ENCODE data around the gene GABRR3. TPM values are rescaled to one million over a fixed set of nuclear protein-coding genes. Genes with fewer than 3 reads are reported as not detected.

The GABRR3 gene
- total and polyA plus RNA-seq, 5 donors: not detected

GRCh38 chr3:98004721-98005120, 30.4 kb downstream of the GABRR3 start:
- H3K27ac ChIP-seq (ENCODE audit: low read length): no peak overlapping the region
- WGBS: 79% methylated on average over 3 of the region's 3 CpGs
- no peaks in the 10 kb centered on the region for H3K9me3 ChIP-seq (ENCODE audit: control insufficient read depth, low read length)
- no peaks in the 10 kb centered on the region for H3K4me1 ChIP-seq (ENCODE audit: control insufficient read depth, insufficient read depth, low read length)
- no peaks in the 10 kb centered on the region for H3K27me3 ChIP-seq (ENCODE audit: control insufficient read depth, insufficient read depth)
- DNase-seq: no peak
- intact Hi-C loops (cut with DNase I): no loop called here
- H3K4me3 ChIP-seq (ENCODE audit: low read length): no peak overlapping the region
- ATAC-seq: no peak

DNA sequence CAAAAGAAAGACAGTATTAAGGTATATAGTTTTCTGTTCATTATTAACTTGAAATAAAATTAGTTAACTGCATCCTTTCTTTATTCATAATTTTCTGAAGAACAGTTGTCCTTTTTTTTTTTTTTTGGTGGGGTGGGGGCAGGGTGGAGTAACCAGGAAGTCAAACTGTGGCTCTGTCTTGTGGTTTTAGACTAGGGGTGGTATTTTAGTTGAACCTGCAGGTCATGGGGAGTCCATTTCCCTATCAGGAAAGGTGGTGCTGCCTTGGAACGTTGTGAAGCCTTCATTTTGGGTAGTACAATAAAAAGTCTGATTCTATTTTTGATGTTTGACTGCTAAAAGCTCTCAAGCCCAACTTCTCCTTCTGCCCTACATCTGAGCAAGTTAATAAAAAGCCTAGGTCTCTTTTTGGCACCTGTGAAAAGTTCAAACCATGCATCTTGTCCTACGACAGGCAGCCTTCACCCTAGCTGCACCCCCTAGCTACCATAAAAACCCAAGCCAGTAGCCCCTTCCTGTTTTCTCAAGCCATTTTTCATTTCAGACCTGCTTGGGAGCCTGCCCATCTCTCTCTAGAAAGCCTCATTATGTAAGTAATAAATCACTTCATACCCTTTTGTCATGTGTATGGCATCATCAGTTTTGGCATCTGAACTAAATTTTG, 31.7 kb downstream of the GABRR3 start:
- Histone ChIP-seq H3K27ac (ENCODE audit: low read length) (no peak overlapping the region), H3K9me3 (ENCODE audit: control insufficient read depth, low read length) (no peaks in the 10 kb centered on the region), H3K4me3 (ENCODE audit: low read length) (no peak overlapping the region), H3K4me1 (ENCODE audit: control insufficient read depth, insufficient read depth, low read length) (no peaks in the 10 kb centered on the region), H3K27me3 (ENCODE audit: control insufficient read depth, insufficient read depth) (no peaks in the 10 kb centered on the region)
- DNase-seq: no peak
- WGBS: 66% methylated on average over 2 of the region's 2 CpGs
- no peak for ATAC-seq
- intact Hi-C loops (cut with DNase I): no loop called here

GRCh38 chr3:98002717-98003116, 32.4 kb downstream of the GABRR3 start:
- H3K27ac ChIP-seq (ENCODE audit: low read length): no peak overlapping the region
- no peak overlapping the region for H3K4me3 ChIP-seq (ENCODE audit: low read length)
- WGBS: 92% methylated on average over 1 of the region's 1 CpG
- DNase-seq (no peak), ATAC-seq (no peak)
- intact Hi-C loops (cut with DNase I): no loop called here
- H3K27me3 ChIP-seq (ENCODE audit: control insufficient read depth, insufficient read depth): no peaks in the 10 kb centered on the region
- H3K4me1 ChIP-seq (ENCODE audit: control insufficient read depth, insufficient read depth, low read length): no peaks in the 10 kb centered on the region
- H3K9me3 ChIP-seq (ENCODE audit: control insufficient read depth, low read length): no peaks in the 10 kb centered on the region

DNA sequence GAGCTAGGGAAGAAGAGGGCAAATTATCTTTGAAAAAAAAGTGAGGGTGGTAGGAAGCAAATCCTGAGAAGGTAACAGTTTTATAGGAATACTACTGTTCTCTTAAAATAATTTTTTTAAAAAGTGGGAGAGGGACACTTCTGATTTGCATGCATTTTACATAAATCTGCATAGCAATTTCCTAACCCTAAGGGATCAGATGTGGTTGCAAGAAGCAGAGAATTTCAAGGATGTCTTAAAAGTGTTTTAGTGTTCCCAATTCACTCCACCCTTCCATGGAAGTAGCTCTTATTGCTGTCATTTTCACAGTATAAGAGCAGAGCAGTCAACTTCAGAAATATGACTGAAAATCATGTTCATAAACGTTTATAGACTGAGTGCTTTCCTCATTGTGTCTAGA, 35.1 kb downstream of the GABRR3 start:
- DNase-seq: no peak
- H3K4me3 ChIP-seq (ENCODE audit: low read length): no peak overlapping the region
- WGBS: 35% methylated on average over 1 of the region's 1 CpG
- no peak overlapping the region for H3K27ac ChIP-seq (ENCODE audit: low read length)
- no peak for ATAC-seq
- H3K9me3 ChIP-seq (ENCODE audit: control insufficient read depth, low read length): no peaks in the 10 kb centered on the region
- intact Hi-C loops (cut with DNase I): no loop called here
- no peaks in the 10 kb centered on the region for H3K27me3 ChIP-seq (ENCODE audit: control insufficient read depth, insufficient read depth)
- H3K4me1 ChIP-seq (ENCODE audit: control insufficient read depth, insufficient read depth, low read length): no peaks in the 10 kb centered on the region

GRCh38 chr3:97999103-97999502, 36.0 kb downstream of the GABRR3 start:
- Histone ChIP-seq H3K9me3 (ENCODE audit: control insufficient read depth, low read length) (no peaks in the 10 kb centered on the region), H3K27ac (ENCODE audit: low read length) (no peak overlapping the region), H3K4me1 (ENCODE audit: control insufficient read depth, insufficient read depth, low read length) (no peaks in the 10 kb centered on the region), H3K27me3 (ENCODE audit: control insufficient read depth, insufficient read depth) (no peaks in the 10 kb centered on the region), H3K4me3 (ENCODE audit: low read length) (no peak overlapping the region)
- WGBS: 85% methylated on average over 5 of the region's 5 CpGs
- DNase-seq: no peak
- intact Hi-C loops (cut with DNase I): no loop called here
- ATAC-seq: no peak

GRCh38 chr3:97996988-97997387, 38.1 kb downstream of the GABRR3 start:
- ATAC-seq: no peak
- intact Hi-C loops (cut with DNase I): no loop called here
- H3K27ac ChIP-seq (ENCODE audit: low read length): no peak overlapping the region
- no peak overlapping the region for H3K4me3 ChIP-seq (ENCODE audit: low read length)
- no peaks in the 10 kb centered on the region for H3K9me3 ChIP-seq (ENCODE audit: control insufficient read depth, low read length)
- no peak for DNase-seq
- 85% methylated on average over 4 of the region's 4 CpGs for WGBS
- H3K4me1 ChIP-seq (ENCODE audit: control insufficient read depth, insufficient read depth, low read length): no peaks in the 10 kb centered on the region
- H3K27me3 ChIP-seq (ENCODE audit: control insufficient read depth, insufficient read depth): no peaks in the 10 kb centered on the region

GRCh38 chr3:97994328-97994945, 40.7 kb downstream of the GABRR3 start:
- no peaks in the 10 kb centered on the region for H3K27me3 ChIP-seq (ENCODE audit: control insufficient read depth, insufficient read depth)
- no peak for ATAC-seq
- H3K4me1 ChIP-seq (ENCODE audit: control insufficient read depth, insufficient read depth, low read length): no peaks in the 10 kb centered on the region
- intact Hi-C loops (cut with DNase I): no loop called here
- no peak for DNase-seq
- H3K9me3 ChIP-seq (ENCODE audit: control insufficient read depth, low read length): no peaks in the 10 kb centered on the region
- 89% methylated on average over 2 of the region's 2 CpGs for WGBS
- H3K27ac ChIP-seq (ENCODE audit: low read length): no peak overlapping the region
- no peak overlapping the region for H3K4me3 ChIP-seq (ENCODE audit: low read length)

DNA sequence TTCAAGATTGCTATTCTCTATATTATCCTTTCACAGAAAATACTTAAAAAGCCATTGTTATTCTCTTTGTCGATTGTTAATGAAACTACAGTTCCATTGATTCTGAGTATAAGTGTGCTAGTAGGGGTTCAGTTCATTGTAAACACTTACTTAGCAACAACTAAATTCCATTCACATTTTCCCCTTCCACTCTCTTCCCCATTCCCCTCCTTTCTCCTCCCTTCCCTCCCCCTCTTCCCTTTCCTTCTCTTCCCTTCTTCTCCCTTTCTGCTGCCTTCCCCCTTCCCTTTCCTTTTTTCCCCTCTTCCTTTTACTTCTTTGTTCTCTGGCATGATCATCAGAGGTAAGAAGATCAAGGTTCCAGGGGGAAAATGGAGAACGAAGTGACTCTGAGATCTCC, 41.6 kb downstream of the GABRR3 start:
- Histone ChIP-seq H3K27me3 (ENCODE audit: control insufficient read depth, insufficient read depth) (no peaks in the 10 kb centered on the region), H3K9me3 (ENCODE audit: control insufficient read depth, low read length) (no peaks in the 10 kb centered on the region), H3K4me1 (ENCODE audit: control insufficient read depth, insufficient read depth, low read length) (no peaks in the 10 kb centered on the region), H3K27ac (ENCODE audit: low read length) (no peak overlapping the region), H3K4me3 (ENCODE audit: low read length) (no peak overlapping the region)
- WGBS: 77% methylated on average over 2 of the region's 2 CpGs
- intact Hi-C loops (cut with DNase I): no loop called here
- DNase-seq: no peak
- ATAC-seq: no peak

GRCh38 chr3:97992547-97993173, 42.5 kb downstream of the GABRR3 start:
- 87% methylated on average over 2 of the region's 2 CpGs for WGBS
- no peaks in the 10 kb centered on the region for H3K9me3 ChIP-seq (ENCODE audit: control insufficient read depth, low read length)

GRCh38 chr3:97991293-97991682, 43.8 kb downstream of the GABRR3 start:
- Histone ChIP-seq H3K27ac (ENCODE audit: low read length) (no peak overlapping the region), H3K4me3 (ENCODE audit: low read length) (no peak overlapping the region), H3K27me3 (ENCODE audit: control insufficient read depth, insufficient read depth) (no peaks in the 10 kb centered on the region), H3K4me1 (ENCODE audit: control insufficient read depth, insufficient read depth, low read length) (no peaks in the 10 kb centered on the region), H3K9me3 (ENCODE audit: control insufficient read depth, low read length) (no peaks in the 10 kb centered on the region)
- intact Hi-C loops (cut with DNase I): no loop called here
- no peak for DNase-seq
- WGBS: 60% methylated on average over 5 of the region's 5 CpGs
- no peak for ATAC-seq

More at GRCh38 chr3:97992547-97993173, 42.5 kb downstream of the GABRR3 start:
- DNase-seq (no peak), ATAC-seq (no peak)
- Histone ChIP-seq H3K27me3 (ENCODE audit: control insufficient read depth, insufficient read depth) (no peaks in the 10 kb centered on the region), H3K4me3 (ENCODE audit: low read length) (no peak overlapping the region), H3K27ac (ENCODE audit: low read length) (no peak overlapping the region), H3K4me1 (ENCODE audit: control insufficient read depth, insufficient read depth, low read length) (no peaks in the 10 kb centered on the region)
- intact Hi-C loops (cut with DNase I): no loop called here

GRCh38 chr3:97990624-97991292, 44.4 kb downstream of the GABRR3 start:
- DNase-seq (no peak), ATAC-seq (no peak)
- Histone ChIP-seq H3K4me1 (ENCODE audit: control insufficient read depth, insufficient read depth, low read length) (no peaks in the 10 kb centered on the region), H3K4me3 (ENCODE audit: low read length) (no peak overlapping the region), H3K27ac (ENCODE audit: low read length) (no peak overlapping the region), H3K9me3 (ENCODE audit: control insufficient read depth, low read length) (no peaks in the 10 kb centered on the region), H3K27me3 (ENCODE audit: control insufficient read depth, insufficient read depth) (no peaks in the 10 kb centered on the region)
- WGBS: 39% methylated on average over 2 of the region's 2 CpGs
- intact Hi-C loops (cut with DNase I): no loop called here
